Measurements from ENCODE around the gene PPIL6.

The PPIL6 gene

DNA sequence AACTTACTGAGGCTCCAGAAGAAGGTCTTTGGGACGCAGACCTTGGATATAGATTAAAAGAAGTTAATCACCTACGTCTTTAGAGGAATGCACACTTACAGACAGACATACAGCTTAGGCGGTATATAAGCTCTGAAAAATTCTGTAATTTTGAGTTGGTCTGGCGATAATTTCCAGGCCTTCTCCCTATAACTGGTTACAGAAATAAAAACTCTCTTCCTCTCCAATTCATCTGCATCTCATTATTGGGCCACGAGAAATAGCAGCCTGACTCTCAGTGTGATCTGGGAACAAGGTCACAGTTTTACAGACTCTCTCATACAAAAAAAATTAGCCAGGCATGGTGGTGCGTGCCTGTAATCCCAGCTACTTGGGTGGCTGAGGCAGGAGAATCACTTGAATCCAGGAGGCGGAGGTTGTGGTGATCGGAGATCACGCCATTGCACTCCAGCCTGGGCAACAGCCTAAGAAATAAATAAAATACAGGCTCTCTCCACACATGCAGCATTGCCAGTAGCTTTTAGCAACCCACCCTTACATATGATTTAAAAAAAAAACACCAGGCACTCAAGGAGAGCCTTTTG is 37.9 kb upstream of the PPIL6 start:
- peaks cover 34% of the 10 kb centered on the region for H3K4me1 ChIP-seq (ENCODE audit: control insufficient read depth, insufficient read depth, low read length, unreplicated experiment)
- H3K79me2 ChIP-seq (ENCODE audit: control insufficient read depth, insufficient read depth, low read length, unreplicated experiment): peaks cover 46% of the 10 kb centered on the region
- no peaks in the 10 kb centered on the region for H3K27me3 ChIP-seq (ENCODE audit: insufficient read depth, low read length)
- H3K4me3 ChIP-seq (ENCODE audit: low read depth, low read length): peak overlapping the region; percentile 25
- H3K36me3 ChIP-seq (ENCODE audit: insufficient read depth, low read length): peaks cover 20% of the 10 kb centered on the region
- H2AFZ ChIP-seq (ENCODE audit: low read length, unreplicated experiment): no peak overlapping the region
- H3K27ac ChIP-seq (ENCODE audit: low read depth, low read length): no peak overlapping the region

DNA sequence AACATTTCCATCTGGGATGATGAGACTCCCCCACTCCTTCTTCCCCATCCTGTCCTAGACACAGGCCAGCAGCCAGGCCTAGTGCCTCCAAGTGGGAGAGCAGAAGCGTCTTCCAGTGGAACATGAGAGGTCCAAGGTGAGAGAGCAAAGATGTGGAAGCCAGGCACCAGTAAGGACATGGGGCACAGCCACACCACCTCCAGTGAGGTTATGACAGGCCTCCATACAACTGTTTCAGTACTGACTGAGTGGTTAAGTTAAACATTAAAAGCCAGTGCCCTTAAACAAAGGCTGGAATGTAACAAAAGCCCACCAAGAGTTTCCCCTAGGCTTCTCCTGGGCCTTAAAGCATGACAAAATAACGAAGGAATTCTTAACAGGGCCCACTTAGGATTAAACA is 37.3 kb upstream of the PPIL6 start:
- H3K4me3 ChIP-seq (ENCODE audit: low read depth, low read length): no peak overlapping the region
- peaks cover 20% of the 10 kb centered on the region for H3K36me3 ChIP-seq (ENCODE audit: insufficient read depth, low read length)
- no peak overlapping the region for H3K27ac ChIP-seq (ENCODE audit: low read depth, low read length)
- peaks cover 34% of the 10 kb centered on the region for H3K4me1 ChIP-seq (ENCODE audit: control insufficient read depth, insufficient read depth, low read length, unreplicated experiment)
- H3K79me2 ChIP-seq (ENCODE audit: control insufficient read depth, insufficient read depth, low read length, unreplicated experiment): peaks cover 46% of the 10 kb centered on the region
- no peak overlapping the region for H2AFZ ChIP-seq (ENCODE audit: low read length, unreplicated experiment)
- H3K27me3 ChIP-seq (ENCODE audit: insufficient read depth, low read length): no peaks in the 10 kb centered on the region

GRCh38 chr6:109477184-109477583 is 36.8 kb upstream of the PPIL6 start:
- Histone ChIP-seq H3K4me3 (ENCODE audit: low read depth, low read length) (no peak overlapping the region), H3K4me1 (ENCODE audit: control insufficient read depth, insufficient read depth, low read length, unreplicated experiment) (peaks cover 33% of the 10 kb centered on the region), H3K36me3 (ENCODE audit: insufficient read depth, low read length) (peaks cover 23% of the 10 kb centered on the region)

GRCh38 chr6:109475625-109476024 is 35.2 kb upstream of the PPIL6 start:
- Histone ChIP-seq H3K4me1 (ENCODE audit: control insufficient read depth, insufficient read depth, low read length, unreplicated experiment) (peaks cover 18% of the 10 kb centered on the region), H3K4me3 (ENCODE audit: low read depth, low read length) (no peak overlapping the region), H3K79me2 (ENCODE audit: control insufficient read depth, insufficient read depth, low read length, unreplicated experiment) (peaks cover 28% of the 10 kb centered on the region), H3K27me3 (ENCODE audit: insufficient read depth, low read length) (no peaks in the 10 kb centered on the region), H3K36me3 (ENCODE audit: insufficient read depth, low read length) (peaks cover 11% of the 10 kb centered on the region; the same call in 1 of the 2 replicates), H3K27ac (ENCODE audit: low read depth, low read length) (no peak overlapping the region), H2AFZ (ENCODE audit: low read length, unreplicated experiment) (no peak overlapping the region)

More at GRCh38 chr6:109477184-109477583, 36.8 kb upstream of the PPIL6 start:
- Histone ChIP-seq H2AFZ (ENCODE audit: low read length, unreplicated experiment) (no peak overlapping the region), H3K27me3 (ENCODE audit: insufficient read depth, low read length) (no peaks in the 10 kb centered on the region), H3K27ac (ENCODE audit: low read depth, low read length) (no peak overlapping the region), H3K79me2 (ENCODE audit: control insufficient read depth, insufficient read depth, low read length, unreplicated experiment) (peaks cover 43% of the 10 kb centered on the region)

DNA sequence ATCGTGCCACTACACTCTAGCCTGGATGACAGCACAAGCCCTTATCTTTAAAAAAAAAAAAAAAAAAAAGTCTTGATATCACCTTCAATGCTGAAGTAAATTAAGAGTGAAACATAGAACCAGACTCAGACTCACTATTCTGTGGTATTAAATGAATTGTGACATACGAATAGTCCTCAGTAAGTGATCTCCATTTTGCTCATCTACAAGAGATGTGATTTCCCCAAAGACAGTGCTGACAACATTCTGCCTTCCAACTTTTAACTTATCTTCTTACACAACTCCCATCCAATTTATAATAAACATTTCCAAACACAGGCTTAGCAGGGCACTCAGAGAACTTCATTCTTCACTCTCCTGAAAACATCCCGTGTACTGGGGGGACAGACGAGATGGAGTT is 34.6 kb upstream of the PPIL6 start:
- no peak overlapping the region for H2AFZ ChIP-seq (ENCODE audit: low read length, unreplicated experiment)
- H3K79me2 ChIP-seq (ENCODE audit: control insufficient read depth, insufficient read depth, low read length, unreplicated experiment): peaks cover 23% of the 10 kb centered on the region
- no peak overlapping the region for H3K4me3 ChIP-seq (ENCODE audit: low read depth, low read length)
- peaks cover 7% of the 10 kb centered on the region; the same call in 1 of the 2 replicates for H3K36me3 ChIP-seq (ENCODE audit: insufficient read depth, low read length)
- no peaks in the 10 kb centered on the region for H3K27me3 ChIP-seq (ENCODE audit: insufficient read depth, low read length)
- peaks cover 14% of the 10 kb centered on the region for H3K4me1 ChIP-seq (ENCODE audit: control insufficient read depth, insufficient read depth, low read length, unreplicated experiment)
- H3K27ac ChIP-seq (ENCODE audit: low read depth, low read length): no peak overlapping the region

DNA sequence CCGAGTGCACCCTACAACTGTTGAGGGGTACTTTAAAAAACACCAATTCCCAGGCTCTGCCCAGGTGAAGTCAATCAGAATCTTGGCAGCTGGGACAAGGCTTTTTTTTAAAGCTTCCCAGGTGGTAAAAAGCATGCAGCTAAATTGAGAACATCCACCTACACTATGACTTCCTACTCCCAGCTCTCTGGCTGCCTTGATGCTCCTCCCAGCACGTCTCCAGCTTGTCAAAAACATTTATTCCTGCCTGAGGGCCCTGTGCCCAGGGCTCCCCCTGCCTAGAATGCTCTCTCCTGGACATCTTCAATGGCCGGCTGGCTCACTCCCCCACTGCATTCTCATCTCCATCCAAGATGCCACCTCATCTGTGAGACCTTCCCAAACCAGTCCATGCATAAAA is 32.7 kb upstream of the PPIL6 start:
- peaks cover 7% of the 10 kb centered on the region; the same call in 1 of the 2 replicates for H3K36me3 ChIP-seq (ENCODE audit: insufficient read depth, low read length)
- peaks cover 7% of the 10 kb centered on the region for H3K79me2 ChIP-seq (ENCODE audit: control insufficient read depth, insufficient read depth, low read length, unreplicated experiment)

GRCh38 chr6:109472132-109472995 is 31.9 kb upstream of the PPIL6 start:
- no peak overlapping the region for H3K4me3 ChIP-seq (ENCODE audit: low read depth, low read length)
- H3K27ac ChIP-seq (ENCODE audit: low read depth, low read length): no peak overlapping the region
- H2AFZ ChIP-seq (ENCODE audit: low read length, unreplicated experiment): no peak overlapping the region
- H3K36me3 ChIP-seq (ENCODE audit: insufficient read depth, low read length): peaks cover 3% of the 10 kb centered on the region; the same call in 1 of the 2 replicates
- no peaks in the 10 kb centered on the region for H3K4me1 ChIP-seq (ENCODE audit: control insufficient read depth, insufficient read depth, low read length, unreplicated experiment)
- H3K27me3 ChIP-seq (ENCODE audit: insufficient read depth, low read length): no peaks in the 10 kb centered on the region
- no peaks in the 10 kb centered on the region for H3K79me2 ChIP-seq (ENCODE audit: control insufficient read depth, insufficient read depth, low read length, unreplicated experiment)

More for the DNA sequence above, 32.7 kb upstream of the PPIL6 start:
- H3K27me3 ChIP-seq (ENCODE audit: insufficient read depth, low read length): no peaks in the 10 kb centered on the region
- no peak overlapping the region for H3K27ac ChIP-seq (ENCODE audit: low read depth, low read length)
- H3K4me3 ChIP-seq (ENCODE audit: low read depth, low read length): no peak overlapping the region
- H3K4me1 ChIP-seq (ENCODE audit: control insufficient read depth, insufficient read depth, low read length, unreplicated experiment): no peaks in the 10 kb centered on the region
- no peak overlapping the region for H2AFZ ChIP-seq (ENCODE audit: low read length, unreplicated experiment)

GRCh38 chr6:109471105-109471810 is 30.8 kb upstream of the PPIL6 start:
- Histone ChIP-seq H3K36me3 (ENCODE audit: insufficient read depth, low read length) (peaks cover 3% of the 10 kb centered on the region; the same call in 1 of the 2 replicates), H2AFZ (ENCODE audit: low read length, unreplicated experiment) (no peak overlapping the region), H3K4me3 (ENCODE audit: low read depth, low read length) (no peak overlapping the region), H3K27ac (ENCODE audit: low read depth, low read length) (no peak overlapping the region), H3K27me3 (ENCODE audit: insufficient read depth, low read length) (no peaks in the 10 kb centered on the region), H3K4me1 (ENCODE audit: control insufficient read depth, insufficient read depth, low read length, unreplicated experiment) (no peaks in the 10 kb centered on the region), H3K79me2 (ENCODE audit: control insufficient read depth, insufficient read depth, low read length, unreplicated experiment) (no peaks in the 10 kb centered on the region)

GRCh38 chr6:109469591-109470189 is 29.3 kb upstream of the PPIL6 start:
- no peak overlapping the region for H2AFZ ChIP-seq (ENCODE audit: low read length, unreplicated experiment)
- peaks cover 3% of the 10 kb centered on the region for H3K79me2 ChIP-seq (ENCODE audit: control insufficient read depth, insufficient read depth, low read length, unreplicated experiment)
- H3K27me3 ChIP-seq (ENCODE audit: insufficient read depth, low read length): no peaks in the 10 kb centered on the region
- H3K4me1 ChIP-seq (ENCODE audit: control insufficient read depth, insufficient read depth, low read length, unreplicated experiment): no peaks in the 10 kb centered on the region
- no peak overlapping the region for H3K4me3 ChIP-seq (ENCODE audit: low read depth, low read length)
- H3K27ac ChIP-seq (ENCODE audit: low read depth, low read length): no peak overlapping the region
- H3K36me3 ChIP-seq (ENCODE audit: insufficient read depth, low read length): peaks cover 8% of the 10 kb centered on the region; the same call in 1 of the 2 replicates

- Histone ChIP-seq H3K4me1 (ENCODE audit: control insufficient read depth, insufficient read depth, low read length, unreplicated experiment) (no peaks in the 10 kb centered on the region), H2AFZ (ENCODE audit: low read length, unreplicated experiment) (no peak overlapping the region), H3K79me2 (ENCODE audit: control insufficient read depth, insufficient read depth, low read length, unreplicated experiment) (peaks cover 3% of the 10 kb centered on the region), H3K36me3 (ENCODE audit: insufficient read depth, low read length) (peaks cover 23% of the 10 kb centered on the region), H3K27ac (ENCODE audit: low read depth, low read length) (no peak overlapping the region), H3K4me3 (ENCODE audit: low read depth, low read length) (no peak overlapping the region), H3K27me3 (ENCODE audit: insufficient read depth, low read length) (no peaks in the 10 kb centered on the region)
These were observed 27.3 kb upstream of the PPIL6 start for GRCh38 chr6:109467696-109468095.
